Left colon (tissue), 2 donors: ENCODE measurements around the gene OR8G1. TPM values are rescaled to one million over a fixed set of nuclear protein-coding genes. Genes with fewer than 3 reads are reported as not detected.

Source experiments
- ATAC-seq: fragments of 200-7000 bp; cut with Tn5 transposase; one replicate; pipeline ENCODE4 v1.9.1; 2020; ENCODE audit warnings: mild to moderate bottlenecking, moderate library complexity
- DNase-seq, 2 donors: peaks; one replicate each; pipeline ENCODE4 v3.0.0-alpha.2; 2020
- intact Hi-C, 2 donors: fragments of 100-400 bp; cut with DNase I in 1 of 2; cut with micrococcal nuclease in 1 of 2; formaldehyde crosslinking; loops; one replicate each; pipeline versions ENCODE4 v1.11.2 to v1.14.0; 2022; cut with DNase I, micrococcal nuclease
- long read RNA-seq: library from polyadenylated mRNA; unstranded; transcript quantifications from one replicate; pipeline ENCODE4 v2.0.0, GENCODE V29; 2021
- total RNA-seq, 2 donors: library from RNA; stranded (reverse); fragmentation: NEBNext Ultra II Directional; extraction: Animal tissue kit (Norgen Biotek cat#: 25700); gene quantifications; one replicate each; pipeline ENCODE4 v1.2.1, GENCODE V29; 2021
- donor health status: DM: no; HTN: no; CAD: no.
- donor health status: DM: yes; HTN: yes; CAD: no.

The OR8G1 gene, protein sequence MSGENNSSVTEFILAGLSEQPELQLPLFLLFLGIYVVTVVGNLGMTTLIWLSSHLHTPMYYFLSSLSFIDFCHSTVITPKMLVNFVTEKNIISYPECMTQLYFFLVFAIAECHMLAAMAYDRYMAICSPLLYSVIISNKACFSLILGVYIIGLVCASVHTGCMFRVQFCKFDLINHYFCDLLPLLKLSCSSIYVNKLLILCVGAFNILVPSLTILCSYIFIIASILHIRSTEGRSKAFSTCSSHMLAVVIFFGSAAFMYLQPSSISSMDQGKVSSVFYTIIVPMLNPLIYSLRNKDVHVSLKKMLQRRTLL
- total RNA-seq, result not detected
- long read RNA-seq, result 0 reads

DNA sequence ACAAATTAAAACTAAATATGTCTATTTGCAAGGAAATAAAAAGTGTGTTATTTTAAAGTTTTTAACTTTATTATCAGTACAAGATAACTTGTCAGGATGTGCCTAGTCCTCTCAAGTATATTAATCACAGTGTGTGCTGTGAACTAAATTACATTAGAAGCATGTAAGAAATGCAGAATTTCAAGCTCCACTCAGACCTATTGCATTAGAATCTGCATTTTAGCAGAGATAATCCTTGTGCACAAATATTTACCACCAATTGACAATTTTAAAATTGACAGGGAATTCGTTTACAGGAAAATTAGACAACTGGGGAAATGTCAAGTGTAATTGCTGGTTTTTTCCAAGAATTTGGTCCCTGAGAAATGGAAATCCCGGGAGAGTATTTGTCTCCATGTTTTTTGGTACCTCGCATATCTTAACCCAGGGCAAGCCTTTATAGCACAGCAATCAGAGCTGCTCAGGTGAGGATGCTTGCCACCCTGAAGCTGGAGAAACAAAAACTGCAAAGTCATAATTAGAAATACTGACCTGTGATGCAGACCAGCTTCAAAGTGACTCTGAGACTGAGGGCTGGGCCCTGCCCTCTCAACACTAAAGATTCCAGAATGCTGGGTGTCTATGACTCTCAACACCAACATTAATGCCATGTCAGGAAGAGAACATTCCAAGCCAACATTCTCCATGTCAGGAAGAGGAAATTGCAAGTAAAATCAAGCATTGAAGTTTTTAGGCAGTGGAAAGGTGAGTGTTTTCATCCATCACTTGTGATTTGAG, at the start of gene OR8G1:
OR8G1 (plus strand) TSS at position 475 of the 777 bp plus-strand sequence. CDS start 8,581 bp downstream, outside the sequence.
- intact Hi-C loops, result no loop called here
- no peak for DNase-seq
- ATAC-seq, result no peak

DNA sequence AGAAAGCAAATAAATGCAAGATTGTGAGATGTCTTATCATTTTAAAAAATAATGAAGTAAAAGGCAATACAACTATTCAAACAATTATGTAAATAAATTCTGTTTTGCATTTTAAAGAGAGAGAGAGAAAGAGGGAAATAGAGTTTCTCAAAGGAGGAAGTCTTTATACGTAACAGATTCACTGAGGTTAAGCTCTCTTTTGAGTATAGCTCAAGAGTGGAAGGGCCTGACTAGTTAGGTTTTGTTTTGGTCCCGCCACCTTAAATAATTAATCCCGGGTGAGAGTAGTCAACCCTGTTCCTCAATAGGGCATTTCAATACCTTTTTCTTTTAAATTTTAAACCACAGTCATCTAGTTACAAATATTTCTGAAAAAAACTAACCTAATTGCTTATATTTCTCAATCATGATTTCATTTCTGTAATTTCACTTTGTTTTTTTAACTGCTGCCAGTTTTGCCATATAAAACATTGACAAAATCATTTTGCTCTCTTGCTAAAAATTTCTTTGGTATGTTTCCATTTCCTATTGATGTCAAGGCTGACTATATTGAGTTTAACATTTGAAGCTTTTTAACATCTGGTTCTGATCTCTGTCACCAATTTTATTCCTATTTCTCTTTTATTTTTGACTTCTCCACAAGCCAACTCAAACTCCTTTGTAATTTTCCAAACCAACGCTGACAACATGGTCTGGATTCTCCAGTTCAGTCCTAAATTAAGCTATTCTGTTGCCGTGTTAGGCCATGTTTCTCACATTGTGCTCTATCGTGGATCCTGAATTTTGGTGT, 47.5 kb upstream of the OR8G1 start:
- ATAC-seq, result no peak
- intact Hi-C loops, result loop anchor here in 1 of 2 donors (10.0 kb wide), 1 partner anchor 119 kb away; no protein-coding TSS in a partner anchor
- no peak for DNase-seq

DNA sequence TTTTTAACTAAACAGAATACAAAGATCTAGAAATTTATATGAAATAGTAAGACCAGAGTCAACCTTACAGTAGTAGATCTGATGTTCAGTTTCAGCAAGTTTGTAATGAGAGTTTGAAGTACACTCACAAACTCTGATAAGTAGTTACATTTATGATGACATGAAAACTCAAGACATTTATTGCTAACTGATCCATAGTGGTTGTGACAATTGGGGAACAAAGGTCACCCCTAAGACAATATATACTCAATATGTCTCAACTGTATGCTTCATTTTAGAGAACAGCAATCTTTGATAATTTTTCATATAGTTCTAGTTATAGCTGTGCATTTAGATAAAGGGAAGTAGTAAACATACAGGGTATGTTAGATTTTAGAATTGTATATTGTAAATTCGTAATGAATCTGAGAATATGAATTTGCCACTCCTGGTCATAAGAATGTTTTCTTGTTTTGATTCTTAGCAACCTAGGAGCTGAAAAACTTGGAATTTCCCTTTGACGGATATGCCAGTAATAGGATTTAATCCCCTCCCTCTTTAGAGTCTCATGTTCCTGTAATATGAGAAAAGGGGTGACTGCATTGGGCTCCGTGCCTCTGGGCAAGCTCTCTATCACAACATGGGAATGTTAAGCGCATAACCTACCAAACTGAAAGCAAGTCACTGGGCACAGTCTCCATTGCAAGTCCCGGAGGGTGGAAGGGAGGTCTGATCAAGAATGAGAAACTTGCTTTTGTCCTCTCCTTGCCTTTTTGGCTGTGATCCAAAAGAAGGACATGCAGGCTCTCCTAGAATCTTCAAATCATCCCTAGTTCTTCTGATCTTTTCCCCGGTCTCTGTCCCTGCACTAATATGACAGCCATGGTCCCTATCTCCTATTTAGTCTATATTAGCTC, 46.4 kb upstream of the OR8G1 start:
- ATAC-seq, result peak; percentile 68
- no peak for DNase-seq
- intact Hi-C loops, result loop anchor here in 1 of 2 donors (10.0 kb wide), 1 partner anchor 120 kb away; no protein-coding TSS in a partner anchor

DNA sequence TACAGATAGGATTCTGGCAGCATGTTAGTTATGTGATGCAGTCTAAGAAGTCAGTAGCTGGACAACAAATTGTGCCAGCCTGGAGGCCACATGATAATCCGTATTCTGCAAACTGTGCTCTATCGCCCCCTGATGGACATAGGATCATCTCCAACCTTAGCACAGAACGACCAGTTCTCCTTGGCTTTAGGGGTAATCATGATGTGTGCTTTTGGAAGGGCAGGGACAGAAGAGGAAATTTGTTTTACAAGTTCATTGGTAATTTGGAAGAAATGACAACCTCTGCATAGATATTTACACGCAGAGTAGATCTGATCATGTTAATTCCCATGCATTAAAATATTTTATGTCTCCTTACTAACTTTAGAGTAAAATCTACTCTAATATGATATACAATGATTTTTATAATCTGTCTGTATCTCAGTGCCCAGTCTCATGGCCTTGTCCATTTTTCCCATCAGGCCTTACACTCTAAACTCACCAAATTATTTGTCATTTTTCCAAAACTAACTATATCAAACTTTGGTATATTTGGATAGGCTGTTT, 45.6 kb upstream of the OR8G1 start:
- intact Hi-C loops, result loop anchor here in 1 of 2 donors (10.0 kb wide), 1 partner anchor 120 kb away; no protein-coding TSS in a partner anchor
- peak; percentile 41 to 62 for DNase-seq
- peak; percentile 93 for ATAC-seq

DNA sequence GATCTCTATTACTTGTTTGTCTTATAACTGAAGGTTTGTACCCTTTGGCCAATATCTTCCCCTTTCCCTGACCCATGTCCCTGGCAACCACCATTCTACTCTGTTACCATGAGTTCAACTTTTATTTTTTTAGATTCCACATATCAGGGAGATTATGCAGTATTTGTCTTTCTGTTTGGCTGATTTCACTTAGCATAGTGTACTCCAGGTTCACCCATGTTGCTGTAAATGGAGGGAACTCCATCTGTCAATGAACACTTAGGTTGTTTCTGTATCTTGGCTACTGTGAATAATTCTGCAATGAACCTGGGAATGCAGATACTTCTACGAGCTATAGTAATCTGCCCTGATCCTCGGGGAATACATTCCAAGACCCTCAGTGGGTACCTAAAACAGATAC, 42.9 kb upstream of the OR8G1 start:
- no peak for ATAC-seq
- intact Hi-C loops, result loop anchor here in 1 of 2 donors (10.0 kb wide), 1 partner anchor 123 kb away; no protein-coding TSS in a partner anchor

DNA sequence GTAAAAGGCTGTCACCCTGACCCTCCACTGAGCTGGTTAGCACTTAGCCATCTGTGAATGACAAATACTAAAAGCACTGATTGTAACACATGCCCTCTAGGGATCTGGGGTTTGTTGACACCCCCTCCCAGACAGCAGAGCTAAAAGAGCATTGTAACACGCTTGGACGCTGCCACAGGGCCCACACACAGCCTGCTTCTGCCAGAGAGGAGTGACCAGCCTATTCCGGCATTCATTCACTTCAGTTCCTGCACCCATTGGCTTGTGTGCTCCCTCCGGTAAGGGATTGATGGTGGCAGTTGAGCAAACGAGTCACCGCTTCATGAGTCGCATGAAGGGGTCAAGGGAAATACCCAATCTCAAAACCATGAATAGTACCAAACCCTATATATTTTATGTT, 42.0 kb upstream of the OR8G1 start:
- DNase-seq (no peak), ATAC-seq (no peak)
- intact Hi-C loops, result loop anchor here in 1 of 2 donors (10.0 kb wide), 1 partner anchor 124 kb away; no protein-coding TSS in a partner anchor

More for the DNA sequence above, 42.9 kb upstream of the OR8G1 start:
- no peak for DNase-seq

DNA sequence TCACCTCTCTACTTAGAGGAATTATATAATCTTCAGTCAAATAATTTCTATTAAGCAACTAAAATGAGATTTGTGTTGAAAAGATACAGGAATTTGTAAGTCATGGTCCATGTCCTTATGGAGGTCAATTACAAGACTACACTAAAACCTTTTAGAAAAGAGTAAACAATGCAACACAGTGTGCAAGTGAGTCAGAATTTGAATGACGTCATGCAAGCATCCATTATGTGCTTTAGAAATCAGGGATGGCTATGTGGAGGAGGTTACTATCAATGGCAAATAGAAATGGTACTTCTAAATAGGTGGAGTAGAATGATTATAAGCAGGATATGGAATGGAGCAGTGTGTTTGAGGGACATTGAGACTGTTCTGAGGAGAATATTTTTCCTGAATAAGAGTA, 41.2 kb upstream of the OR8G1 start:
- ATAC-seq, result no peak
- DNase-seq, result no peak
- intact Hi-C loops, result loop anchor here in 1 of 2 donors (10.0 kb wide), 1 partner anchor 125 kb away; no protein-coding TSS in a partner anchor

DNA sequence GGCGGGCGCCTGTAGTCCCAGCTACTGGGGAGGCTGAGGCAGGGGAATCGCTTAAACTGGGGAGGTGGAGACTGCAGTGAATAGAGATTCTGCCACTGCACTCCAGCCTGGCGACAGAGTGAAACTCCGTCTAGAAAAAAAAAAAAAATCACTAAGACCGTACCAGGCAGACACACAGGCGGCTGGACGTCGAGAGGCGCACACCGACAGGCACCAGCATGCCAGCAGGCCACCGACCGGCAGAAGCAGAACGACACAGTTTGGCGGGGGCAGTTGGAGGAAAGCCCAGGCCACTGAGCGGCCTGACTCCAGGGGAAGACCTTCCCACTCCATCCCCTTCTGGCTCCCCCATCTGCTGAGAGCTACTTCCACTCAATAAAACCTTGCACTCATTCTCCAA, 40.2 kb upstream of the OR8G1 start:
- intact Hi-C loops, result no loop called here
- DNase-seq (no peak), ATAC-seq (no peak)

DNA sequence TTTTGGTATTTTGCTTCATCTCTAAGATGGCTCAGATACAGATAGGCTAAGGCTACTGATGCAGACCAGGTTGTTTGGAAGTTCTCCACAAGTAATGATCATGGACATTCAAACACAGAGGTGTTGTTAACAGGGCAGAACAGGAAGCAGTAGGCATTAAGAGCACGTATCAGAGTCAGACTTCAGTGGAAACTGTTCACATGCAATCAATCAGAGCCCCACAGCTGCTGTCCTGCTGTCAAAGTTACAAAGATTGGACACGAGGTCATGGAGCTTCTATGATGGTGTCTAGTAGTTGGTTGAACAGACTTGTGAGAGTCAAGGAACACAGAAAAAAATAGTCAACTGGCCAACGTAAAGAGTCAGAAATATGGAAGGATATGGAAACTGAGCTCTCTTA, 37.9 kb upstream of the OR8G1 start:
- intact Hi-C loops, result no loop called here
- ATAC-seq, result no peak

DNA sequence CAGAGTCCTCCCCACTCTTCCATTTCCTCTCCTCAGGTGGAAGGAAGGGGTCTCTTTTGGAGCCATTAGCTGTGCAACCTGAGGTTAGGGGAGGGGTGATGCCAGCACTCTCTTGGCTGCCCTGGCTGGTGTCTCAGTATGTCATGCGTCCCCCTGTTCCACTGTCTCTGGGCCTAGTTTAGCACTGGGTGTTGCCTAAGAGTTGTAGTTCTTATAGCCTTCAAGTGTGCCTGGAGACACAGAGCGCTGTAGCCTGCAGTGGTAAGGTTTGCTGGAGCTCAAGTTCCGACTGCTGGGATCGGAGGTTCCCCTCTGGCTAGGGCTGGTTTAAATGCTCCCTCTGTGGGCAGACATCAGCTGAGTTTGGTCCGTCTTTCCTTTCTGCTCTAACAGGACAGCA, 36.9 kb upstream of the OR8G1 start:
- ATAC-seq, result no peak
- no peak for DNase-seq
- intact Hi-C loops, result no loop called here

More for the DNA sequence above, 37.9 kb upstream of the OR8G1 start:
- no peak for DNase-seq

DNA sequence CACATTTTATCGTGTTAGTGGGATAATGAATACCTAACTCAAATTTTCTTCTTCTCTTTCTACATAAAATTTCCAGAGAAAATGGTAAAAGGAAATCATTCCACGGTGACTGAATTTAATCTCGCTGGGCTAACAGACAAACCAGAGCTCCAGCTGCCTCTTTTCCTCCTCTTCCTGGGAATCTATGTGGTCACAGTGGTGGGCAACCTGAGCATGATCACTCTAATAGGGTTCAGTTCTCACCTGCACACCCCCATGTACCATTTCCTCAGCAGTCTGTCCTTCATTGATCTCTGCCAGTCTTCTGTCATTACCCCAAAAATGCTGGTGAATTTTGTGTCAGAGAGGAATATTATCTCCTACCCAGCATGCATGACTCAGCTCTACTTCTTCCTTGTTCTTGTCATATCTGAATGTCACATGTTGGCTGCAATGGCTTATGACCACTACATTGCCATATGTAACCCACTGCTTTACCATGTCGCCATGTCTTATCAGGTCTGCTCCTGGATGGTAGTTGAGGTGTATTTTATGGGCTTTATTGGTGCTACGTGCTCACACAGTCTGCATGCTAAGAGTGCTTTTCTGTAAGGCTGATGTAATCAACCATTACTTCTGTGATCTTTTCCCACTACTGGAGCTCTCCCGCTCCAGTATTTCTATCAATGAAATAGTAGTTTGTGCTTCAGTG, 33.6 kb upstream of the OR8G1 start:
- intact Hi-C loops, result no loop called here
- no peak for DNase-seq
- ATAC-seq, result no peak

DNA sequence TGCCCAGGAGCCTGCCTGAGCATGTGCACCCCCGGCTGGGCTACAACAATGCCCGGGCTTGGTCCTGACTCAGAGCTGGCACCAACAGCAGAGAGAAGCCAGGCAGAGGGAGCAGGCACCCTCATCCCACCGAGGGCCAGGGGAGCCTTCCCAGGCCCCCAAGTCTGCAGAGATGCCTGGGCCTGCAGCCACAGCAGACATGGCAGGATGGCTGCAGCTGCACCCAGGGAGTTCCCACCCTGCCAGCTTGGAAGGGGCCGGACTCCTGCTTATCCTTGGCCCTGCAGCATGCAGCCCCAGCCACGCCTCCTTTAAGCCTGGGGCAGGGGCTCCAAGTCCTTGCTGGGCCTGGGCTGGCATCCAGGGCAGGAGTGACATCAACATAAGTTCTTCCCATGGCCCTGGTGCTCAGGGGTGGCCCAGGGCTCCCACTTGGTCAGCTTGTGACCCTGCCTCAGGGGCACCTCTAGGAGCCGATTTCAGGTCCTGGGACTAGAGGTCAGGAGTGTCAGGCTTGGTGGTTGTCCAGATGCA, 31.0 kb upstream of the OR8G1 start:
- intact Hi-C loops, result no loop called here
- DNase-seq (no peak), ATAC-seq (no peak)

DNA sequence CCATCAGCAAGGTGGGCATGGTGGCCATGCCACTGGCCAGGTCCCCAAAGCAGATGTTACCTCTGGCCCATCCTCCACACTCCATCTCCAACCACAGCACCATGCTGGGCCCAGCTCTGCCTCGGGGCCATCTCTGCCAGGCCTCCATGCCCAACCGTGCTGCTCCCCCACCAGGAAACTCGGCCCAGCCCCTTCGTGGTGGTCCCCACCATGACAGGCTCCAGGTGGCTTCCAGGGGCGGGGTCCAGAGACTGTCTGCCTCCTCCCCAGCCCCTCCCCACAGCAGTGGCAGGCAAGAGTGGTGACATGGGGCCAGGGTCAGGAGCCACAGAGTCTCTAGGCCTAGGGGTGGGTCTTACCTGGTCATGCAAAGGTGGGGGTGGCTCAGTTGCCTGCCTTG, 30.5 kb upstream of the OR8G1 start:
- DNase-seq (no peak), ATAC-seq (no peak)
- intact Hi-C loops, result no loop called here

DNA sequence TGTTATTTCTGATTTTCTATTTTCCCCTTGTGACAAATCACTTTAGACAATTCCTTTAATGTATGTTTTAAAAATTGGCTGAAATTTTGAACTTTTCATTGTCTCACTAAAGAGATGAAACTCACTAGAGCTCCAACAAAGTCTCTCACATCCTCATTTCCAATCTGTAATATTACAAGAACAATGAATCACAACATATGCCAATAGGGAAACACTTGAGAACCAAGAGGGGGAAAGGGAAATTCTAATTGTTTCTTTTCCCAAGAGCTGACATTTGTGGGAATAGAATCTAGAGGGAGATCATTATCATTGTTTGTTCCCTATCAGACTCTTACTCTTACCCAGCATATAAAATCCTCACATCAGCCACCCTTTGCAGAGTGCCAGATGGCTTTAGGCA, 29.6 kb upstream of the OR8G1 start:
- intact Hi-C loops, result no loop called here
- ATAC-seq (no peak), DNase-seq (no peak)

DNA sequence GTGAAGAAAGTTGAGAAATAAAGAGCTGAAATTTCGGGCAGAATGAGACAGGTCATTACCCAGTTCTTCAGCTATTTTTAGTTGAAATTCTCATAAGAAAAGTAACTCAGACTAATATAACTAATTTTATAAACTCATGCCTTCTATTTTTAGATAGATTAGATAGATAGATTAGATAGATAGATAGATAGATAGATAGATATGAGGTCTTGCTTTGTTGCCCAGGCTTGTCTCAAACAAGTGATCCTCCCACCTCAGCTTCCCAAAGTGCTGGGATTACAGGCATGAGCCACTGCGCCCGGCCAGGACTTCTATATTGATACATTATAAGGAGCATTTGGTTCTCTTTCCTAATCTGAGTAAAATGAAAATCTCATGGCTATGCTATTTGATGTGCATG, 26.9 kb upstream of the OR8G1 start:
- ATAC-seq, result no peak
- intact Hi-C loops, result no loop called here
- no peak for DNase-seq

DNA sequence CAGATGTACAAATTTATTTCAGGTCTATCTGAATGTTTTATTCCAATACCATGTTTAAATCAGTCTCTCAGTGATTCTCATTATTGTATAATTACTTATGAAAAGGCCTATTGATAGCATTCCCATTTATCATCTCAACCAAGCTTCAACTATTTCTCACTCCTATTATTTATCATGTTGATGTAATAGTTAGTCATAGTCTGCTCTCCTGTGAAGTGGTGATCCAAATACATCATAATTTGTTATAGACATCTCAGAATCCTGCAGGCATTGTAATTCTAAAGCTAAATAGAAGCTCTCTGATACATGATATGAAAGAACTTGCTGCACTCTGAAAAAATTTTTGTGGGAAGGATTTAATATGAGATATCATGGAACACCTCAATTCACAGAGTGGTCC, 21.8 kb upstream of the OR8G1 start:
- intact Hi-C loops, result no loop called here
- ATAC-seq, result no peak
- no peak for DNase-seq

DNA sequence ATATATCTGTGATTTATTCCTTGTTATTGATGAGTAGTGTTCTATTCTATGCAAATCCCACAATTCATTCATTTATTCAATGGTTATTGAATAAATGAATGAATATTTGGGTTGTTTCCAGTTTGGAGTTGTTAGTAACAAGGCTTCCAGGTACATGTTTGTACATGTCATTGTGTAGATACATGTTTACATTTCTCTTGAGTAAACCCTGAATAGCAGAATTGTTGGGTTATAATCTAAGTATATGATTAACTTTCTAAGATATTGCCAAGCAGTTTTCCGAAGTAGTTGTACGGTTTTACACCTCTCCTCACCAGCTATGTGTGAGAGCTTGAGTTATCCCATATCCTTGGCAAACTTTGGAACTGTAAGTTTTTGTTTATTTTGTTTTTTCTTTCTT, 18.5 kb upstream of the OR8G1 start:
- intact Hi-C loops, result no loop called here
- peak; percentile 99 for ATAC-seq

More for the DNA sequence above, 18.5 kb upstream of the OR8G1 start:
- no peak for DNase-seq
